PC-9 (cell line): Measurements from ENCODE around the gene SPEG.

Experiments used
- EZH2 ChIP-seq: fragments of 200-600 bp; sonication (generic); IDR thresholded peaks from 2 replicates; pipeline ENCODE4 v1.8.0; 2017; ENCODE audit warnings: antibody characterized with exemption, low read depth
- TF ChIP-seq, protein P1 (sequence below): fragments of 200-600 bp; sonication (generic); conservative IDR thresholded peaks from 2 replicates; pipeline ENCODE4 v1.6.1; 2017; ENCODE audit warnings: mixed run types, antibody characterized with exemption, mild to moderate bottlenecking, moderate library complexity

- TF ChIP-seq, protein P1, sequence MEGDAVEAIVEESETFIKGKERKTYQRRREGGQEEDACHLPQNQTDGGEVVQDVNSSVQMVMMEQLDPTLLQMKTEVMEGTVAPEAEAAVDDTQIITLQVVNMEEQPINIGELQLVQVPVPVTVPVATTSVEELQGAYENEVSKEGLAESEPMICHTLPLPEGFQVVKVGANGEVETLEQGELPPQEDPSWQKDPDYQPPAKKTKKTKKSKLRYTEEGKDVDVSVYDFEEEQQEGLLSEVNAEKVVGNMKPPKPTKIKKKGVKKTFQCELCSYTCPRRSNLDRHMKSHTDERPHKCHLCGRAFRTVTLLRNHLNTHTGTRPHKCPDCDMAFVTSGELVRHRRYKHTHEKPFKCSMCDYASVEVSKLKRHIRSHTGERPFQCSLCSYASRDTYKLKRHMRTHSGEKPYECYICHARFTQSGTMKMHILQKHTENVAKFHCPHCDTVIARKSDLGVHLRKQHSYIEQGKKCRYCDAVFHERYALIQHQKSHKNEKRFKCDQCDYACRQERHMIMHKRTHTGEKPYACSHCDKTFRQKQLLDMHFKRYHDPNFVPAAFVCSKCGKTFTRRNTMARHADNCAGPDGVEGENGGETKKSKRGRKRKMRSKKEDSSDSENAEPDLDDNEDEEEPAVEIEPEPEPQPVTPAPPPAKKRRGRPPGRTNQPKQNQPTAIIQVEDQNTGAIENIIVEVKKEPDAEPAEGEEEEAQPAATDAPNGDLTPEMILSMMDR: no peak
- TF ChIP-seq EZH2: no peak
Observed at GRCh38 chr2:219542931-219543595, 108.4 kb downstream of the SPEG start.
